Measurements from ENCODE around the gene KDM5B.

- TF ChIP-seq TCF12 (IDR thresholded peaks at IDR 0.05; ENCODE audit: low read depth, low read length) (no peak), POLR2A (IDR thresholded peaks at IDR 0.05; ENCODE audit: control extremely low read depth in 1 of 2, low read depth in 2 of 2, low read length in 2 of 2) (no peak), CTCF (IDR thresholded peaks at IDR 0.05; ENCODE audit: control extremely low read depth in 1 of 3, insufficient read depth in 1 of 3, low read depth in 1 of 3, low read length in 3 of 3) (no peak), RFX5 (IDR thresholded peaks at IDR 0.05; ENCODE audit: borderline replicate concordance, low read depth, low read length) (no peak), POLR2AphosphoS5 (IDR thresholded peaks at IDR 0.05; ENCODE audit: low read depth, low read length) (no peak), TEAD4 (IDR thresholded peaks at IDR 0.05; ENCODE audit: low read depth, low read length) (no peak), RAD21 (IDR thresholded peaks at IDR 0.05 in 1 of 2, conservative IDR thresholded peaks at IDR 0.05 in 1 of 2; ENCODE audit: low read depth in 2 of 2, low read length in 2 of 2) (no peak), CHD2 (IDR thresholded peaks at IDR 0.05; ENCODE audit: low read length) (no peak), ZNF274 (IDR thresholded peaks at IDR 0.05; ENCODE audit: borderline replicate concordance, extremely low read depth, low read length) (no peak), EZH2 (IDR thresholded peaks at IDR 0.05; ENCODE audit: low read depth, low read length, severe bottlenecking) (no peak), CHD1 (IDR thresholded peaks at IDR 0.05; ENCODE audit: low read depth, low read length) (no peak)
These were observed 119.1 kb downstream of the KDM5B start for GRCh38 chr1:202689082-202689481.

All from H1 (cell line).